Stomach (tissue), 9 donors: ENCODE data around the gene ZIK1. TPM values are rescaled to one million over a fixed set of nuclear protein-coding genes. Genes with fewer than 3 reads are reported as not detected.

ENCODE experiments used
- DNase-seq, 2 donors: peaks; one replicate each; pipeline versions ENCODE4 v3.0.0 to v3.0.0-alpha.2; 2013 to 2019
- H3K27ac ChIP-seq, 5 donors: fragments of 200-600 bp in 4 of 5; sonication (generic) in 4 of 5; one replicate each; pipeline ENCODE4 v1.5.1; 2013 to 2019; ENCODE audit warnings: mild to moderate bottlenecking in 1 of 5, moderate library complexity in 1 of 5
- H3K27me3 ChIP-seq, 3 donors: fragments of 200-600 bp; sonication (generic); one replicate each; pipeline ENCODE4 v1.5.1; 2017 to 2019; ENCODE audit warnings: mixed run types in 1 of 3
- H3K36me3 ChIP-seq, 4 donors: fragments of 200-600 bp; sonication (generic); 1 replicate in 3 of 4; 2 replicates in 1 of 4; pipeline ENCODE4 v1.5.1; 2016 to 2019
- H3K4me1 ChIP-seq, 4 donors: fragments of 200-600 bp; sonication (generic); one replicate each; pipeline ENCODE4 v1.5.1; 2016 to 2019
- H3K4me3 ChIP-seq, 4 donors: fragments of 200-600 bp; sonication (generic) in 3 of 4; one replicate each; pipeline ENCODE4 v1.5.1; 2016 to 2019; ENCODE audit warnings: mild to moderate bottlenecking in 1 of 4
- H3K9me3 ChIP-seq, 4 donors: fragments of 200-600 bp; sonication (generic); one replicate each; pipeline ENCODE4 v1.5.1; 2016 to 2019
- CTCF ChIP-seq, 7 experiments: fragments of 450-650 bp in 4 of 7; fragments of 200-600 bp in 3 of 7; sonication (generic) in 3 of 7; IDR thresholded peaks; one replicate each; pipeline ENCODE4 v1.5.1; 2016 to 2019; ENCODE audit warnings: antibody characterized with exemption in 7 of 7, control low read depth in 2 of 7, mild to moderate bottlenecking in 1 of 7
- EP300 ChIP-seq: sonication (generic); formaldehyde crosslinking; IDR thresholded peaks from one replicate; pipeline ENCODE4 v1.6.1; 2017; ENCODE audit warnings: antibody characterized with exemption
- POLR2A ChIP-seq, 4 donors: fragments of 450-650 bp; IDR thresholded peaks; one replicate each; pipeline ENCODE4 v1.6.1; 2016; ENCODE audit warnings: antibody characterized with exemption in 4 of 4, control low read depth in 2 of 4, mild to moderate bottlenecking in 1 of 4, moderate library complexity in 1 of 4
- POLR2AphosphoS5 ChIP-seq, 3 donors: sonication (generic); formaldehyde crosslinking; IDR thresholded peaks; one replicate each; pipeline ENCODE4 v1.6.1; 2016; ENCODE audit warnings: antibody characterized with exemption in 3 of 3
- WGBS, 5 donors: extraction: QIAGEN DNeasy Blood & Tissue Kit in 3 of 5; methylation state at CpG; one replicate each; pipeline versions ENCODE4 v1.1.5 to v1.1.7; 2013 to 2018; 5-methylcytosine and 5-hydroxymethylcytosine counted together
- intact Hi-C: fragments of 100-400 bp; cut with DNase I; formaldehyde crosslinking; loops from one replicate; pipeline ENCODE4 v1.15.1; 2023; ENCODE audit warnings: low total_unique reads
- polyA plus RNA-seq, 3 donors: library from polyadenylated mRNA; stranded (reverse); fragments of 200-250 nt; gene quantifications; one replicate each; pipeline ENCODE4 v1.2.3, GENCODE V29; 2013
- total RNA-seq, 5 donors: library from RNA; depleted of rRNA; stranded (reverse); fragments of >200 nt; gene quantifications; one replicate each; pipeline versions ENCODE4 v1.1.0 to v1.2.3, GENCODE V29; 2014 to 2016
- donor health status: healthy with polysubstance abuse.
- donor health status: Bipolar disorder and iron deficiency.
- donor health status: healthy.

Gene ZIK1
- total and polyA plus RNA-seq, 8 donors, result 0.29 to 14.7 (median 0.90) TPM; not detected in 2

- DNase-seq, result no peak
- Histone ChIP-seq H3K4me1 (peaks cover 0 to 2% (median under 1%) of the 10 kb centered on the region in 4 donors), H3K4me3 (no peak overlapping the region), H3K27me3 (no peaks in the 10 kb centered on the region), H3K27ac (no peak overlapping the region), H3K36me3 (peaks cover 37 to 73% (median 57%) of the 10 kb centered on the region in 4 donors), H3K9me3 (peaks cover 79 to 100% (median 99%) of the 10 kb centered on the region in 4 donors)
- TF ChIP-seq CTCF (IDR thresholded peaks at IDR 0.05) (no peak), POLR2A (IDR thresholded peaks at IDR 0.05) (no peak), EP300 (no peak), POLR2AphosphoS5 (IDR thresholded peaks at IDR 0.05) (no peak)
- intact Hi-C loops, result no loop called here
- 95 to 99% (median 98%) methylated on average over 3 of the region's 3 CpGs for WGBS, 5 donors
Measured at GRCh38 chr19:57572415-57572947, 11.5 kb upstream of the ZIK1 start.

GRCh38 chr19:57576661-57577060 is 7.3 kb upstream of the ZIK1 start:
- H3K9me3 ChIP-seq, result peaks cover 48 to 67% (median 63%) of the 10 kb centered on the region in 4 donors
- peaks cover 6 to 18% (median 14%) of the 10 kb centered on the region in 4 donors for H3K4me1 ChIP-seq
- H3K36me3 ChIP-seq, result peaks cover 37 to 59% (median 53%) of the 10 kb centered on the region in 4 donors
- no peak overlapping the region for H3K4me3 ChIP-seq
- TF ChIP-seq EP300 (no peak), CTCF (IDR thresholded peaks at IDR 0.05) (no peak), POLR2A (IDR thresholded peaks at IDR 0.05) (no peak), POLR2AphosphoS5 (IDR thresholded peaks at IDR 0.05) (no peak)
- no peak overlapping the region for H3K27ac ChIP-seq
- DNase-seq, result no peak
- H3K27me3 ChIP-seq, result no peaks in the 10 kb centered on the region
- intact Hi-C loops, result no loop called here

- H3K9me3 ChIP-seq, result peaks cover 33 to 67% (median 54%) of the 10 kb centered on the region in 4 donors
- H3K4me3 ChIP-seq, result peak within 1 kb of the TSS; percentile 82 to 100 (median 93)
- TF ChIP-seq EP300, result no peak
- TF ChIP-seq CTCF (IDR thresholded peaks at IDR 0.05), result peak in 1 of 7 experiments; percentile 29
- TF ChIP-seq POLR2A (IDR thresholded peaks at IDR 0.05), result no peak
- TF ChIP-seq POLR2AphosphoS5 (IDR thresholded peaks at IDR 0.05), result peak; percentile 22 to 84 (median 60)
- DNase-seq, result peak; percentile 97 to 100
- H3K27me3 ChIP-seq, result peaks cover 0 to 7% (median 5%) of the 10 kb centered on the region in 3 donors
- intact Hi-C loops, result no loop called here
- H3K27ac ChIP-seq, result peak within 1 kb of the TSS; percentile 24 to 84 (median 70)
- peaks cover 24 to 40% (median 33%) of the 10 kb centered on the region in 4 donors for H3K36me3 ChIP-seq
- WGBS, 5 donors, result 0 to 1% (median 1%) methylated on average over 37 to 62 of the region's 62 CpGs
- peaks cover 11 to 25% (median 20%) of the 10 kb centered on the region in 4 donors for H3K4me1 ChIP-seq
Measured at GRCh38 chr19:57578487-57579205, 5.3 kb upstream of the ZIK1 start, which contains the start of gene ZNF416. Gene ZNF416 (minus strand): TSS chr19:57578911. CDS start chr19:57578704, 207 bp downstream.

GRCh38 chr19:57583104-57583520 is 833 bp upstream of the ZIK1 start:
- no peak for DNase-seq
- WGBS, 5 donors, result 37 to 45% (median 45%) methylated on average over 16 to 21 of the region's 21 CpGs
- peaks cover 7 to 31% (median 25%) of the 10 kb centered on the region in 4 donors for H3K4me1 ChIP-seq
- TF ChIP-seq POLR2AphosphoS5 (IDR thresholded peaks at IDR 0.05) (no peak), EP300 (no peak), POLR2A (IDR thresholded peaks at IDR 0.05) (no peak), CTCF (IDR thresholded peaks at IDR 0.05) (no peak)
- intact Hi-C loops, result no loop called here
- H3K36me3 ChIP-seq, result peaks cover 0 to 22% (median 9%) of the 10 kb centered on the region in 4 donors
- H3K27me3 ChIP-seq, result peaks cover 0 to 9% (median 6%) of the 10 kb centered on the region in 3 donors
- no peak overlapping the region for H3K27ac ChIP-seq
- peaks cover 4 to 70% (median 45%) of the 10 kb centered on the region in 4 donors for H3K9me3 ChIP-seq
- H3K4me3 ChIP-seq, result peak overlapping the region; percentile 50 to 76 (median 65)
